ENCODE measurements around the gene SPTA1.
"Not testable (repeated sequence)": the region's sequence is repeated elsewhere in the genome, so short reads cannot be mapped to it uniquely, and the experiment has no call there.

SPTA1 gene

DNA sequence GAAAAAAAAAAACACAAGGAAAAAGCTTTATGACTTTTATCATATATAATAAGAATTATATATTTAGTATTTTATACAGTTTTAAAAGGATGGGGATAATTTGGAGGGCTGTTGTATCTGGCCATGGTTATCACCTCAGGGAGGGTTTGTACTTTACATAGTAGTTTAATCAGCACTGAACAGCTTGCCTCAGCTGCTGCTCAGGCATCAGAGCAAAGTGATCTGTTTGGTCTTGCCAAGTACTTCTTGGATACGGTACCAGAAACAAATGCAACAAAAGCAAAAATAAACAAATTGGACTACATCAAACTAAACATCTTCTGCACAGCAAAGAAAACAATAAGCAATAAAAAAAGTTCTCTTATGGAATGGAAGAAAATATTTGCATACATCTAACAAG lies 2.6 kb upstream of the SPTA1 start:
- TF ChIP-seq, protein P1, sequence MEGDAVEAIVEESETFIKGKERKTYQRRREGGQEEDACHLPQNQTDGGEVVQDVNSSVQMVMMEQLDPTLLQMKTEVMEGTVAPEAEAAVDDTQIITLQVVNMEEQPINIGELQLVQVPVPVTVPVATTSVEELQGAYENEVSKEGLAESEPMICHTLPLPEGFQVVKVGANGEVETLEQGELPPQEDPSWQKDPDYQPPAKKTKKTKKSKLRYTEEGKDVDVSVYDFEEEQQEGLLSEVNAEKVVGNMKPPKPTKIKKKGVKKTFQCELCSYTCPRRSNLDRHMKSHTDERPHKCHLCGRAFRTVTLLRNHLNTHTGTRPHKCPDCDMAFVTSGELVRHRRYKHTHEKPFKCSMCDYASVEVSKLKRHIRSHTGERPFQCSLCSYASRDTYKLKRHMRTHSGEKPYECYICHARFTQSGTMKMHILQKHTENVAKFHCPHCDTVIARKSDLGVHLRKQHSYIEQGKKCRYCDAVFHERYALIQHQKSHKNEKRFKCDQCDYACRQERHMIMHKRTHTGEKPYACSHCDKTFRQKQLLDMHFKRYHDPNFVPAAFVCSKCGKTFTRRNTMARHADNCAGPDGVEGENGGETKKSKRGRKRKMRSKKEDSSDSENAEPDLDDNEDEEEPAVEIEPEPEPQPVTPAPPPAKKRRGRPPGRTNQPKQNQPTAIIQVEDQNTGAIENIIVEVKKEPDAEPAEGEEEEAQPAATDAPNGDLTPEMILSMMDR (conservative IDR thresholded peaks at IDR 0.05; ENCODE audit: low read depth, low read length), result no peak
- no peak overlapping the region for H3K4me3 ChIP-seq (ENCODE audit: low read depth, low read length)
- DNase-seq (ENCODE audit: low read depth), result no peak

DNA sequence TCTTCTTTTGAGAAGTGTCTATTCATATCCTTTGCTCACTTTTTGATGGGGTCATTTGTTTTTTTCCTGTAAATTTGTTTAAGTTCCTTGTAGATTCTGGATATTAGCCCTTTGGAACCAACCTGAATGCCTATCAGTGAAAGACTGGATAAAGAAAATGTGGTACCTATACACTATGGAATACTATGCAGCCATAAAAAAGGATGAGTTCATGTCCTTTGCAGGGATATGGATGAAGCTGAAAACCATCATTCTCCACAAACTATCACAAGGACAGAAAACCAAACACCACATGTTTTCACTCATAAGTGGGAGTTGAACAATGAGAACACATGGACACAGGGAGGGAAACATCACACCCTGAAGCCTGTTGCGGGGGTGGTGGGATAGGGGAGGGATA lies 1.8 kb upstream of the SPTA1 start:
- H3K4me3 ChIP-seq (ENCODE audit: low read depth, low read length); DNase-seq (ENCODE audit: low read depth): not testable (repeated sequence)

DNA sequence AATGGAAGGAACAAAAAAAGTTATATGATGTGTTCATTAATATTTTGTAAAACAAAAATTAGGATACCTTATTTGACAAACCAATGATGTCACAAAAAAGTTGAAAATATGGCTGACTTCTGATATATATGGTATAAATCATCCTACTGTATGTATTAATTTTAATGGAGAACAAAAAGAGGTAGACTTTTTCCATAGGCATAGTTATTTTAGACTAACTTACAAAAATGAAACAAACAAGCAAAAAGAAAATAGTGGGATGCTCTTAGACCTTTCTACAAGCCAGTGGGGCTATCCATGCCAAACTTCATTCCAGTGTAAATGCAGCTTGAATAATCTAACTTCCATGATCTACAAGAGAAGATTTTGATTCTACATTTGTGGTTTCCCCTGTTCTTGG lies 522 bp upstream of the SPTA1 start:
- H3K4me3 ChIP-seq (ENCODE audit: low read depth, low read length), result no peak overlapping the region
- TF ChIP-seq, protein P1 (conservative IDR thresholded peaks at IDR 0.05; ENCODE audit: low read depth, low read length), result no peak
- DNase-seq (ENCODE audit: low read depth), result no peak

DNA sequence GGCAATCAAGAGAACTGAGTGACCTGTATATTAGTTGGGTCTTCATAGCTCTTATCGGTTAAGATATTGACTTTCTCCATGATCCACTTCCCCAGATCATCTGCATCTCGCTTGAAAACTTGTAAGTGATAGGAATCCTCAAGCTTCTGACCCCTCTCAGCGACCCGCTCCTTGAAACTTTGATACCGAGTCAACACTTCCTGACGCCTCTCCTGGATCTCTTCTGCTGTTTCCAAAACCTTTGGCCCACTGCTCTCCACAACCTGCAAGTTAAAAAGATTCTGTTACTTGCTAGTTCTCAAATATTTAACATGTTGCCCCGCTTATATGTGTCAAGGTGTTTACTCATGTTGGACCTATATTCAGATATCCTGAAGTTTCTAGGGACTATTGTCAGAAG lies 1.4 kb downstream of the SPTA1 start:
- TF ChIP-seq, protein P1 (conservative IDR thresholded peaks at IDR 0.05; ENCODE audit: low read depth, low read length), result no peak
- DNase-seq (ENCODE audit: low read depth), result no peak
- no peak overlapping the region for H3K4me3 ChIP-seq (ENCODE audit: low read depth, low read length)

DNA sequence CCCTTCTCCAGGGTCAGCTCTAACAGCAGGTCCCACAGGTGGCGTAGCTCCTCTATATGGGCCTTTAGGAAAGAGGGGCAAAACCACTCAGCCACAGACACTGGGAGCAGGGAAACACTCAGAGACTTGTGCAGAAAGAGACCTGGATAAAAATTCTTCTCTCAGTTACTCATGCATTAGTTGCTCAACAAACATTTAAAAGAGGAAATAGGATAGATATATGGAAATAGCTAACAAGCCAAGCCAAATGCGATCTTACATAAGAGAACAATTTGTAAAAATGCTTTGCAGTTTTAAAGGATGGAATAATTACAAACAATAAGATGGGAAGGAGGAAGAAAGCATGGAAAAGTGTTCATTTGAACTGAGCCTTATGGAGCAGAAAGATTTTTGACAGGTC lies 4.9 kb downstream of the SPTA1 start:
- no peak overlapping the region for H3K4me3 ChIP-seq (ENCODE audit: low read depth, low read length)
- TF ChIP-seq, protein P1 (conservative IDR thresholded peaks at IDR 0.05; ENCODE audit: low read depth, low read length), result no peak
- no peak for DNase-seq (ENCODE audit: low read depth)

DNA sequence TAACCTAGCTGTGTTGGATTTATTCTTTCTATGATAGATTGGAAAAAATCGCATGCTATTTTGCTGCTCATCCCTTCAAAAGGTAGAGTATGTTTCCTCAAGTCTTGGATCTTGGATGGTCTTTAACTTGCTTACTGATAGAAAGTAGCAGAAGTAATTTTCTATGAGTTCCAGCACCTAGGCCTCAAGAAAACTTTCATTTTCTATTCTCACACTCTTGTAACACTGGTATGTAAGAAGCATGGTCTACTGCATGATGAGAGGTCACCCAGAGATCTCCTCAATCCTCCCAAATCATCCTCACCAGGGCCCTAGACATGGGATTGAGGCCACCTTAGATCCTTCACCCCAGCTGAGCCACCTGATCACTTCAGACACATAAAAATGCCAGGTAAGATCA lies 7.2 kb downstream of the SPTA1 start:
- no peak overlapping the region for H3K4me3 ChIP-seq (ENCODE audit: low read depth, low read length)
- DNase-seq (ENCODE audit: low read depth), result no peak
- TF ChIP-seq, protein P1 (conservative IDR thresholded peaks at IDR 0.05; ENCODE audit: low read depth, low read length), result no peak

DNA sequence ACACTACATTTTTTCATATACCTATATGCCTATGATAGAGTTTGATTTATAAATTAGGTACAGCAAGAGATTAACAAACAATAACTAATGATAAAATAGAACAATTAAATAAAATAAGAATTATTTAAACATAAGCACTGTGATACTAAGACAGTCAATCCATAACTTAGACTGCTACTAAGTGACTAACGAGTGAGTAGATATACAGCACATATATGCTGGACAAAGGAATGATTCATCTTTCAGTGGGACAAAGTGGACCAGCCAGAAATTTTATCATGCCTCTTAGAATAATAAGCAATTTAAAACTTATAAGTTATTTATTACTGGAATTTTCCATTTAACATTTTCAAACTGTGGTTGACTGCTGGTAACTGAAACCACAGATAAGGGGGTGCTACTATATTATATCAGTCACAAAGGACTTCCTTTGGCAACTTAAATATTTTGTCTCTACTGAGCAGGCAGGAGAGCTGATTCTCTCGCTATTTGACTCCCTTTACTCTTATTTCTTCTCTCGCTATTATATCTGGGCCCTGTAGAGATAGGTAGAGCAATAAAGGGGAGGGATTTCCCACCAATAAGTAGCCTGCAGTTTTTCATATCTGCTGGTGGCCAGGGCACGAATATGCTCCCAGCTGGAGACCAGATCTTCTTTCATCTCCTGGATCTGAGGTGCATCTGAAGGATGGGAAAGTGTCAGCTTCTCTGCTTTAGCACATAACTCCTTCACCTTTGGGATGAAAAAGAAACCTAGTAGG lies 10.8 kb downstream of the SPTA1 start:
- TF ChIP-seq, protein P1 (conservative IDR thresholded peaks at IDR 0.05; ENCODE audit: low read depth, low read length), result no peak
- no peak for DNase-seq (ENCODE audit: low read depth)
- H3K4me3 ChIP-seq (ENCODE audit: low read depth, low read length), result no peak overlapping the region
